Measurements from ENCODE around the gene HPCA. TPM values are rescaled to one million over a fixed set of nuclear protein-coding genes. Genes with fewer than 3 reads are reported as not detected.
A peak's percentile ranks its signal among the peaks of the same experiment; 100 is the strongest.

HPCA gene
- total RNA-seq, 1 experiment from 2014 or later, result 1.2 TPM

- CTCF ChIA-PET, result no interaction called here
- ATAC-seq, result peak; percentile 85
- POLR2A ChIA-PET, result interaction anchor here (0.7 kb wide), 1 partner anchor 71 kb away, joined by 3 read pairs; no protein-coding TSS in a partner anchor
- no peak for TF ChIP-seq POLR2AphosphoS5 (IDR thresholded peaks at IDR 0.05; ENCODE audit: low read depth, low read length)
- TF ChIP-seq REST (IDR thresholded peaks at IDR 0.05; ENCODE audit: insufficient read depth in 1 of 2, low read depth in 2 of 2, low read length in 1 of 2), result no peak
- no peak for TF ChIP-seq SIN3A (IDR thresholded peaks at IDR 0.05; ENCODE audit: borderline replicate concordance, insufficient read depth, low read depth, low read length)
- TF ChIP-seq TCF7L2 (IDR thresholded peaks at IDR 0.05; ENCODE audit: low read depth, low read length), result no peak
- TF ChIP-seq CTCF (IDR thresholded peaks at IDR 0.05), result no peak
- BruUV-seq (replicated peaks), result no TSS peak
- Histone ChIP-seq H3K27ac (ENCODE audit: low read length) (no peak overlapping the region), H3K9me3 (ENCODE audit: control insufficient read depth, insufficient read depth, low read depth, low read length) (no peaks in the 10 kb centered on the region), H3K4me1 (ENCODE audit: control insufficient read depth, insufficient read depth, low read length) (peaks cover 3% of the 10 kb centered on the region; the same call in 1 of the 2 replicates), H3K36me3 (ENCODE audit: control insufficient read depth, insufficient read depth, low read length) (no peaks in the 10 kb centered on the region), H3K4me3 (ENCODE audit: low read depth in 2 of 2, low read length in 2 of 2) (peak overlapping the region; percentile 3 to 19; a peak in 1 of 4 replicates), H3K27me3 (ENCODE audit: control insufficient read depth, insufficient read depth, low read length) (no peaks in the 10 kb centered on the region)
- in situ Hi-C loops (cut with HindIII; ENCODE audit: low pct_unique_long_range_greater_than_20kb, low sequenced_read_pairs) (no loop called here), intact Hi-C loops (cut with micrococcal nuclease; ENCODE audit: unreplicated experiment) (no loop called here)
- no peak for DNase-seq (ENCODE audit: low read depth, low spot score)
These were observed 38.6 kb downstream of the HPCA start for GRCh38 chr1:32924881-32925344.

GRCh38 chr1:32925403-32926162 lies 39.3 kb downstream of the HPCA start:
- no TSS peak for BruUV-seq (replicated peaks)
- Histone ChIP-seq H3K27me3 (ENCODE audit: control insufficient read depth, insufficient read depth, low read length) (no peaks in the 10 kb centered on the region), H3K9me3 (ENCODE audit: control insufficient read depth, insufficient read depth, low read depth, low read length) (no peaks in the 10 kb centered on the region), H3K4me1 (ENCODE audit: control insufficient read depth, insufficient read depth, low read length) (peaks cover 3% of the 10 kb centered on the region; the same call in 1 of the 2 replicates), H3K27ac (ENCODE audit: low read length) (no peak overlapping the region), H3K36me3 (ENCODE audit: control insufficient read depth, insufficient read depth, low read length) (no peaks in the 10 kb centered on the region), H3K4me3 (ENCODE audit: low read depth in 2 of 2, low read length in 2 of 2) (no peak overlapping the region; a peak in 1 of 4 replicates)
- intact Hi-C loops (cut with micrococcal nuclease; ENCODE audit: unreplicated experiment), result no loop called here
- ChIA-PET CTCF (interaction anchor here (0.6 kb wide), 1 partner anchor 81 kb away, joined by 7 read pairs; no protein-coding TSS in a partner anchor), POLR2A (interaction anchor here (0.7 kb wide), 1 partner anchor 71 kb away, joined by 3 read pairs; no protein-coding TSS in a partner anchor)
- TF ChIP-seq TCF7L2 (IDR thresholded peaks at IDR 0.05; ENCODE audit: low read depth, low read length) (no peak), REST (IDR thresholded peaks at IDR 0.05; ENCODE audit: insufficient read depth in 1 of 2, low read depth in 2 of 2, low read length in 1 of 2) (no peak), SIN3A (IDR thresholded peaks at IDR 0.05; ENCODE audit: borderline replicate concordance, insufficient read depth, low read depth, low read length) (no peak), POLR2AphosphoS5 (IDR thresholded peaks at IDR 0.05; ENCODE audit: low read depth, low read length) (no peak), CTCF (IDR thresholded peaks at IDR 0.05) (no peak)
- DNase-seq (ENCODE audit: low read depth, low spot score) (no peak), ATAC-seq (peak; percentile 67)
- in situ Hi-C loops (cut with HindIII; ENCODE audit: low pct_unique_long_range_greater_than_20kb, low sequenced_read_pairs), result no loop called here
